AG04450 (cell line): ENCODE data around the gene APOLD1. TPM values are rescaled to one million over a fixed set of nuclear protein-coding genes. Genes with fewer than 3 reads are reported as not detected.
A peak's percentile ranks its signal among the peaks of the same experiment; 100 is the strongest.

Source experiments
- CTCF ChIA-PET: fragments of 300-600, 350-600 bp; formaldehyde crosslinking; extraction: SDS; loops from one replicate; lab custom pipeline; 2022; ENCODE audit warnings: antibody characterized with exemption, inconsistent platforms; lab: Charles Lee
- POLR2A ChIA-PET: fragments of 350-600 bp; formaldehyde crosslinking; extraction: SDS; loops from one replicate; lab custom pipeline; 2021; ENCODE audit warnings: antibody characterized with exemption, inconsistent platforms; lab: Yijun Ruan, JAX
- DNase-seq: peaks from one replicate; pipeline ENCODE4 v3.0.0-alpha.2; 2011; ENCODE audit warnings: low read depth, low spot score
- H3K27ac ChIP-seq: one replicate; pipeline ENCODE4 v1.5.1; 2012; ENCODE audit warnings: low read depth, low read length, control low read depth
- H3K27me3 ChIP-seq: one replicate; pipeline ENCODE4 v1.6.0; 2012; ENCODE audit warnings: low read length; ENCODE audit not compliant: control insufficient read depth, insufficient read depth
- H3K4me3 ChIP-seq: 2 replicates; pipeline ENCODE4 v1.5.1; 2011; ENCODE audit warnings: mild to moderate bottlenecking, low read depth, low read length, control low read depth
- H3K9me3 ChIP-seq: 2 replicates; pipeline ENCODE4 v1.5.1; 2012; ENCODE audit warnings: low read length; ENCODE audit not compliant: control insufficient read depth, insufficient read depth
- polyA plus RNA-seq: library from polyadenylated mRNA; depleted of rRNA; stranded (reverse); fragments of >200 nt; gene quantifications from 2 replicates; pipeline ENCODE4 v1.2.3, GENCODE V29; 2011
- TF ChIP-seq, protein P1 (sequence below): IDR thresholded peaks from 2 replicates; pipeline ENCODE4 v1.5.1; 2011; ENCODE audit warnings: low read depth, low read length, control low read depth, inconsistent platforms

APOLD1 gene
- polyA plus RNA-seq, 1 experiment: 2.6 TPM

GRCh38 chr12:12821975-12822374, 36.5 kb downstream of the APOLD1 start:
- Histone ChIP-seq H3K27ac (no peak overlapping the region), H3K9me3 (no peaks in the 10 kb centered on the region), H3K27me3 (no peaks in the 10 kb centered on the region), H3K4me3 (no peak overlapping the region)
- ChIA-PET CTCF (interaction anchor here (0.8 to 2.0 kb wide), 6 partner anchors 8 to 85 kb away, joined by 4 to 9 read pairs (median 6); no protein-coding TSS in a partner anchor), POLR2A (no interaction called here)
- TF ChIP-seq, protein P1, sequence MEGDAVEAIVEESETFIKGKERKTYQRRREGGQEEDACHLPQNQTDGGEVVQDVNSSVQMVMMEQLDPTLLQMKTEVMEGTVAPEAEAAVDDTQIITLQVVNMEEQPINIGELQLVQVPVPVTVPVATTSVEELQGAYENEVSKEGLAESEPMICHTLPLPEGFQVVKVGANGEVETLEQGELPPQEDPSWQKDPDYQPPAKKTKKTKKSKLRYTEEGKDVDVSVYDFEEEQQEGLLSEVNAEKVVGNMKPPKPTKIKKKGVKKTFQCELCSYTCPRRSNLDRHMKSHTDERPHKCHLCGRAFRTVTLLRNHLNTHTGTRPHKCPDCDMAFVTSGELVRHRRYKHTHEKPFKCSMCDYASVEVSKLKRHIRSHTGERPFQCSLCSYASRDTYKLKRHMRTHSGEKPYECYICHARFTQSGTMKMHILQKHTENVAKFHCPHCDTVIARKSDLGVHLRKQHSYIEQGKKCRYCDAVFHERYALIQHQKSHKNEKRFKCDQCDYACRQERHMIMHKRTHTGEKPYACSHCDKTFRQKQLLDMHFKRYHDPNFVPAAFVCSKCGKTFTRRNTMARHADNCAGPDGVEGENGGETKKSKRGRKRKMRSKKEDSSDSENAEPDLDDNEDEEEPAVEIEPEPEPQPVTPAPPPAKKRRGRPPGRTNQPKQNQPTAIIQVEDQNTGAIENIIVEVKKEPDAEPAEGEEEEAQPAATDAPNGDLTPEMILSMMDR: no peak
- DNase-seq: no peak

DNA sequence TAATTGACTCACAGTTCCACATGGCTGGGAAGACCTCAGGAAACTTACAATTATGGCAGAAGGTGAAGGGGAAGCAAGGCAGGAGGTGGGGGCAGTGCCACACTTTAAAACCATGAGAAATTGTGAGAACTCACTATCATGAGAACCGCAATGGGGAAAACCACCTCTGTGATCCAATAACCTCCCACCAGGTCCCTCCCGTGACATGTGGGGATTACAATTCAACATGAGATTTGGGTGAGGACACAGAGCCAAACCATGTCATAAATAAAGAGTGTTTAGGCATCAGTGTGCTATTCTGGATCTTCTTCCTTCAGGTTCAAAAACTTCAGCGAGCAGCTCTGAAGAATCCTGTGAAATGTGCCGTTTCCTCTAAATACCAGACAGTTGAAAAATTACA, 37.4 kb downstream of the APOLD1 start:
- no peak for DNase-seq
- TF ChIP-seq, protein P1: no peak
- H3K9me3 ChIP-seq: no peaks in the 10 kb centered on the region
- H3K27ac ChIP-seq: peak overlapping the region; percentile 33
- ChIA-PET CTCF (interaction anchor here (1.4 to 1.9 kb wide), 2 partner anchors 14 to 34 kb away, joined by 7 to 8 read pairs; no protein-coding TSS in a partner anchor), POLR2A (interaction anchor here (0.5 to 0.7 kb wide), 2 partner anchors 9 to 81 kb away, joined by 3 read pairs; no protein-coding TSS in a partner anchor)
- H3K27me3 ChIP-seq: no peaks in the 10 kb centered on the region
- no peak overlapping the region for H3K4me3 ChIP-seq

- Histone ChIP-seq H3K9me3 (no peaks in the 10 kb centered on the region), H3K27ac (peak overlapping the region; percentile 66), H3K27me3 (no peaks in the 10 kb centered on the region), H3K4me3 (no peak overlapping the region)
- ChIA-PET POLR2A (interaction anchor here (0.6 to 0.7 kb wide), 2 partner anchors 9 to 47 kb away, joined by 3 to 4 read pairs; no protein-coding TSS in a partner anchor), CTCF (no interaction called here)
- peak; percentile 62 for DNase-seq
- TF ChIP-seq, protein P1: no peak
Measured at GRCh38 chr12:12823300-12823699, 37.8 kb downstream of the APOLD1 start.

- Histone ChIP-seq H3K9me3 (no peaks in the 10 kb centered on the region), H3K4me3 (no peak overlapping the region), H3K27ac (peak overlapping the region; percentile 66), H3K27me3 (no peaks in the 10 kb centered on the region)
- TF ChIP-seq, protein P1: no peak
- ChIA-PET CTCF (no interaction called here), POLR2A (interaction anchor here (0.6 kb wide), 1 partner anchor 46 kb away, joined by 4 read pairs; no protein-coding TSS in a partner anchor)
- DNase-seq: no peak
Measured at GRCh38 chr12:12823811-12824210, 38.4 kb downstream of the APOLD1 start.

GRCh38 chr12:12835378-12836146, 50.1 kb downstream of the APOLD1 start:
- H3K9me3 ChIP-seq: no peaks in the 10 kb centered on the region
- H3K4me3 ChIP-seq: no peak overlapping the region
- ChIA-PET POLR2A (interaction anchor here (0.8 kb wide), 1 partner anchor 229 kb away, joined by 5 read pairs; no protein-coding TSS in a partner anchor), CTCF (interaction anchor here (0.6 to 3.5 kb wide), 9 partner anchors 8 to 377 kb away, joined by 3 to 18 read pairs (median 5); partner anchors contain the start of gene APOLD1)
- TF ChIP-seq, protein P1: no peak
- H3K27ac ChIP-seq: no peak overlapping the region
- no peak for DNase-seq
- H3K27me3 ChIP-seq: no peaks in the 10 kb centered on the region
